HUES6 (cell line): ENCODE data around the gene PIGU.

ENCODE experiments used
- H3K27ac ChIP-seq: 2 replicates; pipeline ENCODE4 v1.7.0; 2013; ENCODE audit warnings: low read depth, mild to moderate bottlenecking, low read length, inconsistent platforms
- H3K27me3 ChIP-seq: 2 replicates; pipeline ENCODE4 v1.6.1; 2013; ENCODE audit warnings: low read length; ENCODE audit not compliant: control insufficient read depth, insufficient read depth
- H3K36me3 ChIP-seq: 2 replicates; pipeline ENCODE4 v1.6.1; 2013; ENCODE audit warnings: low read length; ENCODE audit not compliant: control insufficient read depth, insufficient read depth
- H3K4me1 ChIP-seq: 2 replicates; pipeline ENCODE4 v1.6.1; 2013; ENCODE audit warnings: low read length; ENCODE audit not compliant: control insufficient read depth, insufficient read depth
- H3K4me3 ChIP-seq: 2 replicates; pipeline ENCODE4 v1.5.1; 2013; ENCODE audit warnings: low read depth, low read length
- H3K9ac ChIP-seq: one replicate; pipeline ENCODE4 v1.6.1; 2013; ENCODE audit warnings: mild to moderate bottlenecking, low read length
- H3K9me3 ChIP-seq: 2 replicates; pipeline ENCODE4 v1.6.1; 2013; ENCODE audit warnings: low read depth, low read length; ENCODE audit not compliant: control insufficient read depth, insufficient read depth

The PIGU gene

DNA sequence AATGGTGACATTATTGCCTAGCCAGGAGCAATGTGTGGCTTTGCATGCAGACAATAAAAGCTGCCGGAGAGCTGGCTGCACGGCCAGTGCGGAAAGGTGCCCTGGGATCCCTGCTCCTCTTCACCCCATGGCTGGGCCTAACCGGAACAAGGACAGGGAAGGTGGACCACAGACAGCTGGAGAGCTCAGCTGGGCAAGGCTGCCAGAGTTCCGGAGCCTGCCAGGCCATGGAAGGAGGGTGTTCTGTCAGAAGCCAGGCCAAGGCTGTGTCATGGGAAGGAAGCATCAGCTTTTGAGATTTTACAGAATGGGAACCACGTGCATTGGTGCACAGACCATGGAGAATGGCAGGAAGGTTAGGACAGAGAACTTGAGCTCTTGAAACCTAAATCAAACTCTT, 93.3 kb downstream of the PIGU start:
- Histone ChIP-seq H3K4me3 (no peak overlapping the region), H3K36me3 (peaks cover 26% of the 10 kb centered on the region), H3K4me1 (no peaks in the 10 kb centered on the region), H3K27ac (no peak overlapping the region), H3K27me3 (no peaks in the 10 kb centered on the region), H3K9me3 (no peaks in the 10 kb centered on the region), H3K9ac (no peak overlapping the region)

DNA sequence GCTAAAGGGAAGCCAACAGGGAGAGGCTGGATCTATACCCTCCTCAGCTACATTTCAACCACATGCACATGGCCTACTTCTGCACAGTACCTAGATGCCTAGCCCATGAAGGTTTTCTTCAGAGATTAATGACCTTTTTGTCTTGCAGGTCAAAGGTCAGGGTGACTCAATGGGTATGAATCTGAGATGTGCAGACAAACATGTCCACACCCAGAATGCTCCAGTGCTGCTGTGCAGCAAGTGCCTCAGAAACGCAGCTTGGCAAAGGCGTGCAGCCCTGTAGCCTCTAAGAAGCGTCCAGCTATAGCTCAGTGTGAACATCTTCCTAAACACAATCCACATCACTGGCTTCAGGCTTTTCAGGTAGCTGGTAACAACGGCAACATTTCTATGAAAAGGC, 94.0 kb downstream of the PIGU start:
- Histone ChIP-seq H3K4me3 (no peak overlapping the region), H3K27me3 (no peaks in the 10 kb centered on the region), H3K4me1 (no peaks in the 10 kb centered on the region), H3K36me3 (peaks cover 28% of the 10 kb centered on the region), H3K9ac (no peak overlapping the region), H3K27ac (no peak overlapping the region), H3K9me3 (no peaks in the 10 kb centered on the region)

- H3K27ac ChIP-seq = no peak overlapping the region
- H3K27me3 ChIP-seq = no peaks in the 10 kb centered on the region
- no peak overlapping the region for H3K4me3 ChIP-seq
- no peaks in the 10 kb centered on the region for H3K4me1 ChIP-seq
- H3K9me3 ChIP-seq = no peaks in the 10 kb centered on the region
- H3K9ac ChIP-seq = no peak overlapping the region
- peaks cover 23% of the 10 kb centered on the region for H3K36me3 ChIP-seq
Observed at GRCh38 chr20:34582221-34582620, 94.7 kb downstream of the PIGU start.

DNA sequence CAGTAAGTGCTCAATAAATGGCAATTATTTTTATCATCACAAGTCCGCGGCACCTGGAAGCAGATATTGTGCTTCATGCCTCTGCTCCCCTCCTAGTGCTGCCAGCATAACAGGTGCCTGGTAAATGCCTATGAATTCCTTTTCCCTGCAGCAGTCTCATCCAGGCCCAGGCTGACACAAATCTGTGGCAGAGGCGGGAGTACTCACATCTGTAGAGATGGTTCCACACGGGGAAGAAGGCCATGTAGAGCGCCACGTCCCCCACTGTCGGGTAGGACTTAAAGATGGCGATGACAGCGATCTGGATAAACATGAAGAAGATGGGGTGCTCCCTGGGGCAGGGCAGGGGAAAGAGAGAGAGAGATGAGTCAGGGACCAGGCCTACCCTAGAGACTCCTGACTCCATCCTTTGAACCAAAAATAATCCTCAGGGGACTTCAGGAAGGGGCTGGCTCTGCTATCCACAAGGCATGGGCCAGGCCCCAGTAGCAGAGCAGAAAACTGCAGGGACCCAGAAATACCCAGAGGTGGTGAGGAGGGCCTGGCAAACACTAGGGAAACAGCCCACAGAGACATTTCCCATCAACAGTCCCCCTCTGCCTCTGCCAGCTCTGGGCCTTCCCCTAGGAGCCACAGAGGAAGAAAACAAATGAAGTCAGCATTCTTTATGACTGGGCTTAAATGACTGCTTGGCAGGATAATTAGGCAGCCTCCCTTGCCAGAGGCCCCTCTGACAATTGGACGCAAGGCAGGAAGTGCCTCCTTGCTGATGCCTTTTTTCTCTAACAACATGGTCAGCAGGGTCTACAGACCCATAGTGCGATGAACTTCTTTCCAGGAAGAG, 95.3 kb downstream of the PIGU start:
- H3K27ac ChIP-seq = no peak overlapping the region
- H3K27me3 ChIP-seq = no peaks in the 10 kb centered on the region

DNA sequence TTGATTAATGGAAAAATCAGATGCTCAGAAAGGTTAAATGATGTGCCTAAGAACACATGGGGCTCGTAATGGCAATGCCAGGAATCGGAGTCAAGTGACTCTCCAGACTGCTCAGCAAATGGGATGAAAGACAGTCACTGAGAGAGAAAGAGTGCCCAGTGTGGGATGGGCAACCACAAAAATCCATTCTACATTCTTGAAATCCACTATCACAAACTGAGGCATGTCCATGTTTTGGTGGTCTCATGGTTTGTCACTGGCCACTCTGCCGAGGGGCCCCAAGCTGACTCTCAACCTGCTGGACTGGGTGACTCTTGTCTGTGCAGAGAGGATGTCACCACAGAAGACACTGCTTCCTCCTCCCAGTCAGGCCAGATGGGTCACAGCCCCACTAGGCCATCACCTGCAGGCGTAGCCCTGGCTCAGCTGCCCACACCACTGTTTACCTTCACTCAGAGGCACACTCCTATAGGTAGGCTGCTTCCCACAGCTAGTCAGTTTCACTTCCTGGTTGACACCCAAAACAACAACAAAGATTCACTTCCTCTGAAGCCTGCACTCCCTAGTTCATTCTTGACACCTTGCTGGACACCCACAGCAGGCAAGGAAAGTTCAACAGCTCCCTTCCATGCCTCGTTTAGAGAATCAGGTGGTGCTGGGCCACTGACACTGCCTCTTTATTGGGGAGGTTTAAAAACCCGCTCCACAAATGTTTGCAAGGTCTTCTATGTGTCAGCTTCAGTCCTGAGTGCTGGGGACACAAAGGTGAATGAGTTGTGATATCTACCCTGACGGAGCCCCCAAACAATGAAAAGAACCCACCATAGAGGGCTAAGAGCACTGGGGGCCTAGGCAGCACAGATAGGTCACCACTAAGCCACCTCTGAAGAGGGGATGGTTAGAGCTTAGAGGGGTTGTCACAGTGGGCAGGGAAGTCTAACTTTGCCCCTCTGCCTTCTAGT, 96.6 kb downstream of the PIGU start:
- Histone ChIP-seq H3K27me3 (no peaks in the 10 kb centered on the region), H3K36me3 (peaks cover 22% of the 10 kb centered on the region), H3K27ac (no peak overlapping the region), H3K9ac (no peak overlapping the region), H3K4me1 (no peaks in the 10 kb centered on the region), H3K9me3 (no peaks in the 10 kb centered on the region), H3K4me3 (no peak overlapping the region)

More for the DNA sequence above, 95.3 kb downstream of the PIGU start:
- Histone ChIP-seq H3K36me3 (peaks cover 23% of the 10 kb centered on the region), H3K4me1 (no peaks in the 10 kb centered on the region), H3K9me3 (no peaks in the 10 kb centered on the region), H3K4me3 (no peak overlapping the region), H3K9ac (no peak overlapping the region)

DNA sequence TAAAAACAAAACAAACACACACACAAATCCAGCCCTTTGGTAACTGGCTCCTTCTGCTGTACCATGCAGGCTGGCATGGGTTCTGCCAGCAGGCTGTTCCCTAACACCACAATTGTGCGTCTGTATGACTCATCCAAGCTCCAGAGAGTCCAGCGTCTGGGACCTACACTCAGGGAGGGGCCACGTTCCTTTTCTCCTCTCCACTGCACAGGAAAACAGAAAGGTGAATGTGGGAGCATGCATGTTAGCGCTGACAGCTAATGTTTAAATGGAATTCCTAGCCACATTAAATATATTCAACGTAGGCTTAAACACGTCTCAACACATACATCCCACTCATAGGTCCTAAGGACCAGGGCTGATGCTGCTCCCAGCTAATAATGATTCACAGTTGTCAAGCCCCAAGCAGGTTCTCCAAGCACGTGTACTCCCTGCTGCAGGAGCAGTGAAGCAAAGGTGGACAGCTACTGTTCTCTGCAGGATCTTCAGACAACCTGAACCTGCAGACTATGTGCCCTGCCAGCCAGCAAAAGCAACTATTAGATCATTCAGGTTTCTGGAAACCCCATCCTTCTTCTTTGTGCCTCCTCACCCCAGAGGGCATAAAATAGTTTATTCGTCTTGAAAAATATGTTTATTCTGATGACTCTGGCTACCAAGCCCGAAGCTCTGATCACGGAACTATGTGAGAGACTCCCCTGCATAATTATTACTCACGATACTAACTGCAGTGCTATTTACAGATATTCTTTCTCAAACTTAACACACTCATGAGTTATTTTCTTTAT, 97.5 kb downstream of the PIGU start:
- H3K4me1 ChIP-seq = no peaks in the 10 kb centered on the region
- H3K36me3 ChIP-seq = peaks cover 24% of the 10 kb centered on the region
- no peak overlapping the region for H3K9ac ChIP-seq
- H3K4me3 ChIP-seq = no peak overlapping the region
- H3K9me3 ChIP-seq = no peaks in the 10 kb centered on the region
- no peaks in the 10 kb centered on the region for H3K27me3 ChIP-seq
- H3K27ac ChIP-seq = no peak overlapping the region

GRCh38 chr20:34578521-34578920, 98.4 kb downstream of the PIGU start:
- no peak overlapping the region for H3K27ac ChIP-seq

DNA sequence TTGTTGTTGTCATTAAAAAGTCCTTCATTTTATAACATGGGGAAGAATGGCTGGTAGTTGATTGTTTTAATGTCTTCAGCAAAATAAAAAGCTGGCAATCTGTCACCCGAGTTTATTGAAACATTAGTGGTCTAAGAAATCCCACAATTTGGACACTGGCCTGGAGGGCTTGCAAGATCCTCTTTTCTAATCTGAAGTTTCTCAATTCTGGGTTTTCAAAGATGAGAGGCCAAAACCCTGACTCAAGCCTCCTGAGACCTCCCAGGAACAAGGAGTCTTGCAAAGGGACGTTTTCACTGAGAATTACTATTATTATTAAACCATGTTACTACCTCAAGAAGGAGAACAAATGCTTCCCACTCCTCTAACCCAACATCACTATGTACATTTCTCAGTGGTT, 98.9 kb downstream of the PIGU start:
- Histone ChIP-seq H3K4me1 (no peaks in the 10 kb centered on the region), H3K9ac (no peak overlapping the region), H3K27me3 (no peaks in the 10 kb centered on the region), H3K4me3 (no peak overlapping the region), H3K9me3 (no peaks in the 10 kb centered on the region), H3K27ac (no peak overlapping the region), H3K36me3 (peaks cover 22% of the 10 kb centered on the region)

More at GRCh38 chr20:34578521-34578920, 98.4 kb downstream of the PIGU start:
- Histone ChIP-seq H3K4me3 (no peak overlapping the region), H3K9ac (no peak overlapping the region), H3K27me3 (no peaks in the 10 kb centered on the region), H3K4me1 (no peaks in the 10 kb centered on the region), H3K36me3 (peaks cover 24% of the 10 kb centered on the region), H3K9me3 (no peaks in the 10 kb centered on the region)

DNA sequence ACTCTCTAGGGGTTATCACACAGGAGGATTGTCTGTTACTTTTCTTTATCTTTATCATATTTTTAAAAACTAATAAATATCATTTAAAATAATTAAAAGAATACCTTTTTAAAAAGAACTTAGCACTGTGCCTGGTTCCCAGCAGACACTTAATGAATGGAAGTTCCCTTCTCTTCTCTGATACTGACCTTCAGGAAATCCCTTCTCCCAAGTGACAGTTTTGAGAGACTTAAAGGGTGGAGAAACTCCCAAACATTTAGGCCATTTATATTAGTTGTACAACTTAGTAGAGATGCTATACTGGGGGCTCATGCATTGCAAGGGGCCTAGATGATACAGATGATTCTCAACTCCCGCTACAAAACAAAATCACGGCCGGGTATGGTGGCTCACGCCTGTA, 99.8 kb downstream of the PIGU start:
- Histone ChIP-seq H3K4me1 (no peaks in the 10 kb centered on the region), H3K36me3 (peaks cover 18% of the 10 kb centered on the region; the same call in 1 of the 2 replicates), H3K9ac (no peak overlapping the region), H3K9me3 (no peaks in the 10 kb centered on the region), H3K27me3 (no peaks in the 10 kb centered on the region), H3K4me3 (no peak overlapping the region), H3K27ac (no peak overlapping the region)

GRCh38 chr20:34575756-34576155, 101.1 kb downstream of the PIGU start:
- Histone ChIP-seq H3K9ac (no peak overlapping the region), H3K27me3 (no peaks in the 10 kb centered on the region), H3K9me3 (no peaks in the 10 kb centered on the region), H3K4me3 (no peak overlapping the region), H3K27ac (no peak overlapping the region), H3K4me1 (peaks cover 7% of the 10 kb centered on the region; the same call in 1 of the 2 replicates), H3K36me3 (peaks cover 18% of the 10 kb centered on the region)
